ENCODE results near the gene DDX20.

DNA sequence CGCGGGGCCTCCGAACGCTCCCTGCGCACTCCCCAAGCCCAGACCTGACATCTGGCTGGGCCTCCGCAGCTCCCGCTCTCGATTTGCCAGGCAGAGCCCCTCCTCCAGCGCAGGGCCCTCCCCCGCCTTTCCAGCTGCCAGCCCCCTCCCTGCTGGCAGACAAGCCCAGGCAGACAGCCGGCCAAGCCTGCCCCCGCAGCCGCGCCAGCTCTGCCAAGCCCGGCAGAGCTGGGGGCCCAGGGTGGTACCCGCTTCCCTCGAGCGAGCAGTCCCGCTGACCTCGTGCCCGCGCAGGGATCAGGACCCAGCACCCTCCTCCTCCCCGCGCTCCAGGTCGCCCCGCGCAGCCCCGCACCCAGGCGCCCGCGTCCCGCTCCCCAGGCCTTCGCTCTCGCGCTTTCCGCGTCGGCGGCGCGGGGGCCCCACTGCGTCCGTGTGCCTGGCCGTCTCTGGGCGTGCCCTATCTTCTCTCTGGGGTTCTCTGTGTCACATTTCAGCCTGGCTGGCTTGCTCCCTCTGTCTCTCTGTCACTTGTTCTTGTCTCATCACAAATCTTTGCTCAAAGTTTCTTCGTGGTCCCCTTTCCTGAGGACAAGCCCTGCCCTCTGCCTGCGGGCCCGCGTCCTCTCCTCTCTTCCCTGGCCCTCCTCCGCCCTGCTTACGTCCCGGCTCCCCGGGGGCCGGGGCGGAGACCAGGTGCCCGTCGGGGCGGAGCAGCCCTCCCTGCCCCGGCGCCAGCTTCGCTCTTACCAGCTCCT lies 17.1 kb upstream of the DDX20 start:
- TF ChIP-seq, protein P1, sequence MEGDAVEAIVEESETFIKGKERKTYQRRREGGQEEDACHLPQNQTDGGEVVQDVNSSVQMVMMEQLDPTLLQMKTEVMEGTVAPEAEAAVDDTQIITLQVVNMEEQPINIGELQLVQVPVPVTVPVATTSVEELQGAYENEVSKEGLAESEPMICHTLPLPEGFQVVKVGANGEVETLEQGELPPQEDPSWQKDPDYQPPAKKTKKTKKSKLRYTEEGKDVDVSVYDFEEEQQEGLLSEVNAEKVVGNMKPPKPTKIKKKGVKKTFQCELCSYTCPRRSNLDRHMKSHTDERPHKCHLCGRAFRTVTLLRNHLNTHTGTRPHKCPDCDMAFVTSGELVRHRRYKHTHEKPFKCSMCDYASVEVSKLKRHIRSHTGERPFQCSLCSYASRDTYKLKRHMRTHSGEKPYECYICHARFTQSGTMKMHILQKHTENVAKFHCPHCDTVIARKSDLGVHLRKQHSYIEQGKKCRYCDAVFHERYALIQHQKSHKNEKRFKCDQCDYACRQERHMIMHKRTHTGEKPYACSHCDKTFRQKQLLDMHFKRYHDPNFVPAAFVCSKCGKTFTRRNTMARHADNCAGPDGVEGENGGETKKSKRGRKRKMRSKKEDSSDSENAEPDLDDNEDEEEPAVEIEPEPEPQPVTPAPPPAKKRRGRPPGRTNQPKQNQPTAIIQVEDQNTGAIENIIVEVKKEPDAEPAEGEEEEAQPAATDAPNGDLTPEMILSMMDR (IDR thresholded peaks at IDR 0.05), result no peak
- TF ChIP-seq EP300 (IDR thresholded peaks at IDR 0.05), result no peak
- peak; percentile 63 to 79 for TF ChIP-seq POLR2AphosphoS5 (IDR thresholded peaks at IDR 0.05)
- TF ChIP-seq POLR2A (IDR thresholded peaks at IDR 0.05; ENCODE audit: low read depth), result no peak
